T-helper 1 cell treated with Interleukin-12 subunit alpha and Interleukin-12 subunit beta and Interleukin-4 antibody, amounts not matched to agents 30 ng/mL and 1 ng/mL, for 36 hours (primary cell): ENCODE data around the gene KIAA1671. TPM values are rescaled to one million over a fixed set of nuclear protein-coding genes. Genes with fewer than 3 reads are reported as not detected.

Experiments
- intact Hi-C: fragments of 100-400 bp; cut with micrococcal nuclease; formaldehyde crosslinking; loops from one replicate; pipeline ENCODE4 v1.15.1; 2024
- total RNA-seq: library from RNA; stranded (reverse); gene quantifications from 2 replicates; pipeline ENCODE4 v1.2.3, GENCODE V29; 2022

The KIAA1671 gene
- total RNA-seq, 1 donor from 2014 or later = 22.9 TPM

GRCh38 chr22:24950272-24950902 lies 2.1 kb upstream of the KIAA1671 start:
- intact Hi-C loops = no loop called here

GRCh38 chr22:24952837-24953383 lies 394 bp downstream of the KIAA1671 start:
- intact Hi-C loops = loop anchor here (1.0 kb wide), 5 partner anchors 15 to 104 kb away; no protein-coding TSS in a partner anchor

GRCh38 chr22:24953384-24954113 lies 1.0 kb downstream of the KIAA1671 start:
- intact Hi-C loops = no loop called here

GRCh38 chr22:24954114-24954463 lies 1.6 kb downstream of the KIAA1671 start:
- intact Hi-C loops = no loop called here

GRCh38 chr22:24954856-24955255 lies 2.3 kb downstream of the KIAA1671 start:
- intact Hi-C loops = no loop called here

- intact Hi-C loops = no loop called here
Observed at GRCh38 chr22:24957043-24957442, 4.5 kb downstream of the KIAA1671 start.

GRCh38 chr22:24961217-24961844 lies 8.8 kb downstream of the KIAA1671 start:
- intact Hi-C loops = no loop called here

- intact Hi-C loops = no loop called here
Observed at GRCh38 chr22:24962094-24962493, 9.6 kb downstream of the KIAA1671 start.

GRCh38 chr22:24962835-24963234 lies 10.3 kb downstream of the KIAA1671 start:
- intact Hi-C loops = no loop called here

- intact Hi-C loops = no loop called here
Observed at GRCh38 chr22:24964441-24964840, 11.9 kb downstream of the KIAA1671 start.

GRCh38 chr22:24965822-24966626 lies 13.5 kb downstream of the KIAA1671 start:
- intact Hi-C loops = no loop called here

GRCh38 chr22:24968066-24968561 lies 15.6 kb downstream of the KIAA1671 start:
- intact Hi-C loops = no loop called here

GRCh38 chr22:24969560-24970301 lies 17.2 kb downstream of the KIAA1671 start:
- intact Hi-C loops = no loop called here

- intact Hi-C loops = no loop called here
Observed at GRCh38 chr22:24972369-24972768, 19.9 kb downstream of the KIAA1671 start.

GRCh38 chr22:24973872-24974271 lies 21.4 kb downstream of the KIAA1671 start:
- intact Hi-C loops = no loop called here

- intact Hi-C loops = no loop called here
Observed at GRCh38 chr22:24975125-24975640, 22.7 kb downstream of the KIAA1671 start.

GRCh38 chr22:24975813-24976341 lies 23.4 kb downstream of the KIAA1671 start:
- intact Hi-C loops = no loop called here

GRCh38 chr22:24976442-24977218 lies 24.1 kb downstream of the KIAA1671 start:
- intact Hi-C loops = no loop called here
